Spleen (tissue), 11 donors: ENCODE data around the gene CRYBB2. TPM values are rescaled to one million over a fixed set of nuclear protein-coding genes. Genes with fewer than 3 reads are reported as not detected.

Source experiments
- DNase-seq: peaks from one replicate; pipeline ENCODE4 v3.0.0-alpha.2; 2020
- H3K27ac ChIP-seq, 8 donors: fragments of 200-600 bp; sonication (generic) in 7 of 8; 1 replicate in 4 of 8; 2 replicates in 4 of 8; pipeline versions ENCODE4 v1.5.0 to v1.8.0; 2016 to 2021; ENCODE audit warnings: inconsistent platforms in 4 of 8, mild to moderate bottlenecking in 4 of 8, moderate library complexity in 1 of 8
- H3K27me3 ChIP-seq, 7 donors: fragments of 200-600 bp; sonication (generic) in 6 of 7; replicated peaks in 1 of 7; 1 replicate in 4 of 7; 2 replicates in 3 of 7; pipeline versions ENCODE4 v1.5.0 to v1.8.0; 2016 to 2021; ENCODE audit warnings: inconsistent platforms in 3 of 7, mild to moderate bottlenecking in 1 of 7
- H3K36me3 ChIP-seq, 6 donors: fragments of 200-600 bp; sonication (generic) in 5 of 6; 1 replicate in 4 of 6; 2 replicates in 2 of 6; pipeline versions ENCODE4 v1.5.0 to v1.8.0; 2016 to 2021; ENCODE audit warnings: inconsistent platforms in 2 of 6
- H3K4me1 ChIP-seq, 6 donors: fragments of 200-600 bp; sonication (generic) in 5 of 6; 1 replicate in 3 of 6; 2 replicates in 3 of 6; pipeline versions ENCODE4 v1.5.0 to v1.8.0; 2016 to 2021; ENCODE audit warnings: inconsistent platforms in 3 of 6
- H3K4me3 ChIP-seq, 8 donors: fragments of 200-600 bp; sonication (generic) in 7 of 8; 1 replicate in 4 of 8; 2 replicates in 4 of 8; pipeline versions ENCODE4 v1.5.0 to v1.8.0; 2016 to 2021; ENCODE audit warnings: inconsistent platforms in 4 of 8, mild to moderate bottlenecking in 4 of 8, moderate library complexity in 2 of 8
- H3K9me3 ChIP-seq, 8 donors: fragments of 200-600 bp; sonication (generic) in 7 of 8; 1 replicate in 4 of 8; 2 replicates in 4 of 8; pipeline versions ENCODE4 v1.5.0 to v1.8.0; 2016 to 2021; ENCODE audit warnings: inconsistent platforms in 4 of 8
- POLR2A ChIP-seq, 3 donors: fragments of 450-650 bp; IDR thresholded peaks; one replicate each; pipeline ENCODE4 v1.5.1; 2017; ENCODE audit warnings: antibody characterized with exemption in 3 of 3, mild to moderate bottlenecking in 1 of 3
- POLR2AphosphoS5 ChIP-seq, 3 donors: sonication (generic); formaldehyde crosslinking; IDR thresholded peaks; one replicate each; pipeline ENCODE4 v1.5.1; 2017; ENCODE audit warnings: antibody characterized with exemption in 3 of 3
- WGBS, 5 donors: extraction: QIAGEN DNeasy Blood & Tissue Kit in 3 of 5; methylation state at CpG; one replicate each; pipeline versions ENCODE4 v1.1.5 to v1.1.7; 2013 to 2018; 5-methylcytosine and 5-hydroxymethylcytosine counted together
- intact Hi-C: fragments of 100-400 bp; cut with DNase I; formaldehyde crosslinking; loops from one replicate; pipeline ENCODE4 v1.15.0; 2023; ENCODE audit warnings: low total_unique reads
- polyA plus RNA-seq, 3 donors: library from polyadenylated mRNA; stranded (reverse); fragments of 200-250 nt; gene quantifications; one replicate each; pipeline ENCODE4 v1.2.1, GENCODE V29; 2013
- total RNA-seq, 7 donors: library from RNA; depleted of rRNA in 3 of 7; stranded (reverse); fragments of >200 nt in 3 of 7; fragmentation: NEBNext Ultra II Directional in 4 of 7; extraction: Animal tissue kit (Norgen Biotek cat#: 25700) in 4 of 7; gene quantifications; one replicate each; pipeline versions ENCODE4 v1.1.0 to v1.2.1, GENCODE V29; 2016 to 2021
- TF ChIP-seq, protein P1 (sequence below), 11 experiments: fragments of 200-600 bp in 7 of 11; fragments of 450-650 bp in 4 of 11; sonication (generic) in 4 of 11; IDR thresholded peaks in 8 of 11; conservative IDR thresholded peaks in 3 of 11; 1 replicate in 7 of 11; 2 replicates in 4 of 11; pipeline versions ENCODE4 v1.4.0 to v1.8.0; 2016 to 2021; ENCODE audit warnings: antibody characterized with exemption in 11 of 11, inconsistent platforms in 4 of 11, mild to moderate bottlenecking in 1 of 11
- donor health status: healthy with polysubstance abuse.
- donor health status: DM: no; HTN: no; CAD: no; lungs with moderate emphysema.
- donor health status: DM: no; HTN: no; CAD: no.
- donor health status: Bipolar disorder and iron deficiency.
- donor health status: healthy.
- donor health status: DM: no; HTN: no; CAD: no.
- donor health status: DM: yes; HTN: yes; CAD: no.

Gene CRYBB2
- total and polyA plus RNA-seq, 10 donors: 0.12 to 0.44 (median 0.15) TPM; not detected in 7

DNA sequence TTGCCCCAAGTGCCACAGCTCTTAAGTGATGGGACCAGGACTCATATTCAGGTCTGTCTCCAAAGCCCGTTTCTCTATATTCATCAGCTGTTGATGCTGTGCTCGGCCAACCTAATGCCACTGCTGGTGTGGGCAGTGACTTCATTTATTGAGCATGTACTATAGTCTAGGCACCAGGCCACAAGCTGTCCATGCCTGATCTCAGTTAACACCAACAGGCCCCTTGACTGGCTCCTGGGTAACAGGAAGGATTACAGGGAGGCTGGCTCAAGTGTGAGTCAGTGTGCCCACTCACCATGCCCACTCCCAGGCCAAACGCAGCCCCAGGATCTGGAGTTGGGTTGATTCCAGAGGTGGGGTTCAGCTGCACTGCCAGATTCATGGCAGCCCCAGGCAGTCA, 8.6 kb upstream of the CRYBB2 start:
- TF ChIP-seq, protein P1, sequence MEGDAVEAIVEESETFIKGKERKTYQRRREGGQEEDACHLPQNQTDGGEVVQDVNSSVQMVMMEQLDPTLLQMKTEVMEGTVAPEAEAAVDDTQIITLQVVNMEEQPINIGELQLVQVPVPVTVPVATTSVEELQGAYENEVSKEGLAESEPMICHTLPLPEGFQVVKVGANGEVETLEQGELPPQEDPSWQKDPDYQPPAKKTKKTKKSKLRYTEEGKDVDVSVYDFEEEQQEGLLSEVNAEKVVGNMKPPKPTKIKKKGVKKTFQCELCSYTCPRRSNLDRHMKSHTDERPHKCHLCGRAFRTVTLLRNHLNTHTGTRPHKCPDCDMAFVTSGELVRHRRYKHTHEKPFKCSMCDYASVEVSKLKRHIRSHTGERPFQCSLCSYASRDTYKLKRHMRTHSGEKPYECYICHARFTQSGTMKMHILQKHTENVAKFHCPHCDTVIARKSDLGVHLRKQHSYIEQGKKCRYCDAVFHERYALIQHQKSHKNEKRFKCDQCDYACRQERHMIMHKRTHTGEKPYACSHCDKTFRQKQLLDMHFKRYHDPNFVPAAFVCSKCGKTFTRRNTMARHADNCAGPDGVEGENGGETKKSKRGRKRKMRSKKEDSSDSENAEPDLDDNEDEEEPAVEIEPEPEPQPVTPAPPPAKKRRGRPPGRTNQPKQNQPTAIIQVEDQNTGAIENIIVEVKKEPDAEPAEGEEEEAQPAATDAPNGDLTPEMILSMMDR (IDR thresholded peaks at IDR 0.05 in 8 of 11, conservative IDR thresholded peaks at IDR 0.05 in 3 of 11): no peak
- TF ChIP-seq POLR2A (IDR thresholded peaks at IDR 0.05): no peak
- no peak for TF ChIP-seq POLR2AphosphoS5 (IDR thresholded peaks at IDR 0.05)
- WGBS, 5 donors: 77 to 91% (median 86%) methylated on average over 1 to 3 of the region's 3 CpGs
- H3K4me3 ChIP-seq: no peak overlapping the region
- H3K4me1 ChIP-seq: no peaks in the 10 kb centered on the region
- H3K27ac ChIP-seq: no peak overlapping the region
- intact Hi-C loops: no loop called here
- no peak for DNase-seq
- H3K27me3 ChIP-seq: peaks cover 0 to 15% (median 0%) of the 10 kb centered on the region in 7 donors
- H3K36me3 ChIP-seq: no peaks in the 10 kb centered on the region
- H3K9me3 ChIP-seq: peaks cover 0 to 11% (median 5%) of the 10 kb centered on the region in 8 donors

DNA sequence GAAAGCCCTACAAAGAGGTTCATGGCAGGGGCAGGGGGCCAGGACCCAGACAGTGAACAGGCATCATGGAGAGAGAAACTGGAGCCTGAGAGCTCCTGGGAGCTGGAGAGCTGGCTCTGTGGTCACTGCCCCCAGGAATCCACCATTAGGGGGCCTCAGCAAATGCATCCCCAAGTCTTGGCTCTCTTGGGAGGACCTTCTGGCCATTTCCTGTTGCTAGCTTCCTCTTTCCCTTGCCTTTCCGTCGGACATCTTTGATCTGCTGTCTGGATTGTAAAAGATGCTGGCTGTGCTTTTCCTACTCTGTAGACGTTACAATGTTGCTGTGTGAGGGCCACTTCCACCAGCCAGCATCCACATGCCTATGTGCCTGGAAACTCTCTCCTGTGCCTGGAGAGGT, 7.1 kb upstream of the CRYBB2 start:
- no peaks in the 10 kb centered on the region for H3K4me1 ChIP-seq
- WGBS, 5 donors: 12 to 36% (median 22%) methylated on average over 3 of the region's 3 CpGs
- intact Hi-C loops: no loop called here

DNA sequence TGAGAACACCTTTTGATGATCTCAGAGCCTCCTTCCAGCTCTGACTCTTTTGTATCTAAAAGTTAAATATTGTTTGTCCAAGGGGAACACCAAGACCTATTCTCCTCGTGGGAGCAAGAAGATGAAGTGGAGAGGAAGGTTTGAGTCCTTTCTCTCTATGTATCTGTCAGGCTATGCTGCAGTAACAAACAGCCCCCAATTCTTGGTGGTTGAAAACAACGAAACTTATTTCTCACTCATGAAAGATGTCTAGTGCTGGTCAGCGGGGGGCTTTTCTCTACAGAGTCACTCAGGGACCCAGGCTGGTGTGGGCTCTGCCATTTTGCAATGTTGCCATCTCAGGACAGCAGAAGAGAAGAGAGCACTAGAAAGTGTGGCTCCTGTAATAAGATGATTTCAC, 6.2 kb upstream of the CRYBB2 start:
- 63 to 79% (median 76%) methylated on average over 3 of the region's 3 CpGs for WGBS, 5 donors
- Histone ChIP-seq H3K4me3 (no peak overlapping the region), H3K36me3 (no peaks in the 10 kb centered on the region), H3K9me3 (peaks cover 0 to 11% (median 5%) of the 10 kb centered on the region in 8 donors), H3K4me1 (no peaks in the 10 kb centered on the region), H3K27me3 (peaks cover 0 to 30% (median 0%) of the 10 kb centered on the region in 7 donors), H3K27ac (no peak overlapping the region)
- DNase-seq: no peak
- no peak for TF ChIP-seq POLR2A (IDR thresholded peaks at IDR 0.05)
- TF ChIP-seq, protein P1 (IDR thresholded peaks at IDR 0.05 in 8 of 11, conservative IDR thresholded peaks at IDR 0.05 in 3 of 11): no peak
- no peak for TF ChIP-seq POLR2AphosphoS5 (IDR thresholded peaks at IDR 0.05)
- intact Hi-C loops: no loop called here

More for the DNA sequence above, 7.1 kb upstream of the CRYBB2 start:
- Histone ChIP-seq H3K9me3 (peaks cover 0 to 11% (median 5%) of the 10 kb centered on the region in 8 donors), H3K27ac (no peak overlapping the region), H3K4me3 (no peak overlapping the region), H3K36me3 (no peaks in the 10 kb centered on the region), H3K27me3 (peaks cover 0 to 22% (median 0%) of the 10 kb centered on the region in 7 donors)
- TF ChIP-seq POLR2A (IDR thresholded peaks at IDR 0.05) (no peak), POLR2AphosphoS5 (IDR thresholded peaks at IDR 0.05) (no peak)
- TF ChIP-seq, protein P1 (IDR thresholded peaks at IDR 0.05 in 8 of 11, conservative IDR thresholded peaks at IDR 0.05 in 3 of 11): no peak
- DNase-seq: no peak

DNA sequence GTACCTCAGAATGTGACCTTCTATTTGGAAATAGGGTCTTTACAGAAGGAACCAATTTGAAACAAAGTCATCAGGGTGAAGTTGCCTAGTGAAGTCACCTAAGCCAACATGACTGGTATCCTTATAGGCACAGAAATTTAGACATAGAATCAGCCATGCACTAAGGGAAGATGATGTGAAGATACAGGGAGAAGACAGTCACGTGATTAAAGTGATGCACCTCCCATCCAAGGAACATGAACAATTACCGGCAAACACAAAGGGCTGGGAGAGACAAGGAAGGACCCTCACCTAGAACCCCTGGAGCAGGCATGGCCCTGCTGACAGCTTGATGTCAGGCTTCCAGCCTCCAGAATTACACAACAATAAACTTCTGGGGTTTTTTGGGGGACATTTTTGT, 3.2 kb upstream of the CRYBB2 start:
- no peaks in the 10 kb centered on the region for H3K4me1 ChIP-seq
- no peak overlapping the region for H3K27ac ChIP-seq
- no peaks in the 10 kb centered on the region for H3K36me3 ChIP-seq
- 66 to 85% (median 75%) methylated on average over 2 of the region's 2 CpGs for WGBS, 5 donors
- no peak overlapping the region for H3K4me3 ChIP-seq
- peaks cover 0 to 50% (median 0%) of the 10 kb centered on the region in 7 donors for H3K27me3 ChIP-seq
- no peak for TF ChIP-seq POLR2AphosphoS5 (IDR thresholded peaks at IDR 0.05)
- TF ChIP-seq, protein P1 (IDR thresholded peaks at IDR 0.05 in 8 of 11, conservative IDR thresholded peaks at IDR 0.05 in 3 of 11): no peak
- TF ChIP-seq POLR2A (IDR thresholded peaks at IDR 0.05): no peak
- H3K9me3 ChIP-seq: peaks cover 0 to 11% (median 5%) of the 10 kb centered on the region in 8 donors
- no peak for DNase-seq
- intact Hi-C loops: no loop called here
